KBM-7 (cell line): ENCODE data around the gene MAP3K1.

Experiments
- DNase-seq: peaks from one replicate; pipeline ENCODE4 v3.0.0-alpha.2; 2015
- in situ Hi-C: fragments of 300-500 bp; cut with MboI; formaldehyde crosslinking; loops from 2 replicates; pipeline ENCODE4 v1.14.3; 2020; ENCODE audit warnings: low sequenced_read_pairs, low pct_unique_long_range_greater_than_20kb, mixed read lengths

The MAP3K1 gene

GRCh38 chr5:56881571-56881970, 66.2 kb downstream of the MAP3K1 start:
- in situ Hi-C loops, result no loop called here
- no peak for DNase-seq

DNA sequence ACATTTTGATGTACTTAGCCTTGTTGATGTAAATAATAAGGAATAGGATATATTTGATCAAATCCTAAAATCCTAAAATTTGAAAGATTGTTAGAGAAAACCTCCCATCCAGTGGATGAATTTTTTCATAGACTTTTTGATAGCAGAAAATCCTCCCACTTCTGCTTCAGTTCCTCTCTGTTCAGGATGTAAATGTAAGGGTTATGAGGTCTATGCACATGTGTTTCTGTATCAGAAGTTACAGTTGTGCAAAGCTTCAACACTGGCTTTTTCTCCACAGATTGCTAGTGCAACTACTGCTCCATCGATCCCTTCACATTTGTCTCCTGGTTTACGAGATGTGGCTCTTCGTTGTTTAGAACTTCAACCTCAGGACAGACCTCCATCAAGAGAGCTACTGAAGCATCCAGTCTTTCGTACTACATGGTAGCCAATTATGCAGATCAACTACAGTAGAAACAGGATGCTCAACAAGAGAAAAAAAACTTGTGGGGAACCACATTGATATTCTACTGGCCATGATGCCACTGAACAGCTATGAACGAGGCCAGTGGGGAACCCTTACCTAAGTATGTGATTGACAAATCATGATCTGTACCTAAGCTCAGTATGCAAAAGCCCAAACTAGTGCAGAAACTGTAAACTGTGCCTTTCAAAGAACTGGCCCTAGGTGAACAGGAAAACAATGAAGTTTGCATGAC, 78.1 kb downstream of the MAP3K1 start:
- no peak for DNase-seq
- in situ Hi-C loops, result no loop called here

DNA sequence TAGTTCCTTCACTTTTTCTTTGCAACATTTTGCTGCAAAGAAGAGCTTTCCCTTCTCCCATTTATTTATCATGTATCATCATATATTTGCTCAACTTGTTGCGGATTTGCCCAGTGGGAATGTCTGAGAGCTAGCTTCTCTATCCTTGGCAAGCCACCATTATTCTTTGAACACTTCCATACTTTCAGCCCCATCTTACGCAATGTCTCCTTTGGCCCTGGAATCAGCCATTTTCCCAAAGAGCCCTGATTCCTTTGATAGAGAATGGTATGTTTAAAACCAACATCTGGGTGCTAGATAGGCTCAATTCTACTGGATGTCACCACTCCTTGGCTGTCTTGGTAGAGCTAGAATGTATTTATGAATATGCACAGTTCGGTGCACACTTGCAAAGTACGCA, 81.4 kb downstream of the MAP3K1 start:
- DNase-seq, result no peak
- in situ Hi-C loops, result no loop called here

- in situ Hi-C loops, result no loop called here
- no peak for DNase-seq
Measured at GRCh38 chr5:56898213-56898612, 82.9 kb downstream of the MAP3K1 start.

DNA sequence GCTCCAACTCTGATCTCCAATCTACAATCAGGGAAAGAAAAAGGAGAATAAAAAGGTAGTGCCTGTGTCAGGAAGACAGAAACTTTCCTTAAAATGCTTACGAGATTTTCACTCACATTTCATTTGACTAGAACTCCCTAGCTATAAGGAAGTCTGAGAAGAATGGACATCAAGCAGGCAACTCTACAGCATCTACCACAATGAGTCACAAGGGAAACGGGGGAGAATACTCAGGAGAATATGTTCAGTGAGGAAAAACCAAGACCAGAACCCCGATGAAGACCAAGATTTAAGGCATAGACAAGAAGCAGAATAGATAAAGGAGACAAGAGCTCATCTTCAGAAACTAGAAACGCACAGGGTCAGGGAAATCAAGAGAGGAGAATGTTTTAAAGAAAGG, 85.0 kb downstream of the MAP3K1 start:
- in situ Hi-C loops, result no loop called here
- no peak for DNase-seq

DNA sequence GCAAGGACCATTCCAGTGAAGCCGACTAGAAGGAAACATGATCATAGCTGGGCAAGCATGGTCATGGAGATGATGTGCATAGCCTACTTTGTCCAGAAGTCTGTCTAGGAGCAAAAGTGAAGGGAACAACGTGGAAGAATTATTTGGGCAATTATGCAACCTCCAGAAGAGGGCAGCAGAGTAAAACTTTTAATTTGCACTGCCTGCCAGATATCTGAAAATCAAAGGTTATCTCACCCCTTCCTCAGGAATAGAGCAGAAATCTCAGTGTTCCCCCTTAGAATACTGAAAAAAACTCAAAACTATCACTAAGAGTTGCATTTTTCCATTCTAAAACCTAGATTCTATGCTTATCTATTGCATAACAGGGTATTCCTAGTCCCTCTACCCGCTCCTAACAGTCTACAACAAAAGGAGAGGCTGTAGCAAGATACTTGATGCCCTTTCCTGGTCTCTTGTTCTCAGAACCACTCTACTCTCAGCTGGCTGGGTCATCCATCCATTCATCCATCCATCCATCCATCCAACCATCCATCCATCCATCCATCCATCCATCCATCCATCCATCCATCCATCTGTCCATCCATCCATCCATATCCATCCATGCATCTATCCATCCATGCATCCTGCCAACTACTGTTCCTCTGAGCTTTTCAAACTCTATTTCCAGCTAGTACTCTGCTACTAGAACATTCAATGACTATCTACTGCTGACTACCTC, 85.7 kb downstream of the MAP3K1 start:
- DNase-seq, result peak; percentile 85
- in situ Hi-C loops, result no loop called here

DNA sequence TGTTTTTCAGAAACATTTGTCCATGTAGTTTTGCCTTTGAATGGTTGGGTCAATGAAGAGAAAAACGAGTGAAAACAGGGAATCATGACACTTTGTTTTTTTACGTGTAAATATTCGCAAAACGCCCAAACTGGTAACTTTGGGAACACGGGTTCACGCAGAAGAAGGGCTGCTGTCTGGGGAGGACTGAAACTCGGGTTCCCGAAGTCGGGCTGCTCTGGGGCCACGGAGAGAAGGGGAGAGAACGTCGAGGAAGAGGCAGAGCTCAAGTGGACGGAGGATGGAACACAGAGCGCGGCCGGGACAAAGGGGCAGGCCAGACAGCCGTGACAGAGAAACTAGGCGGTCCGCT, 93.6 kb downstream of the MAP3K1 start:
- no peak for DNase-seq
- in situ Hi-C loops, result no loop called here

GRCh38 chr5:56909294-56910209, 94.2 kb downstream of the MAP3K1 start, which contains the start of gene SETD9:
TSS of gene SETD9 (plus strand) at chr5:56909596. CDS start at chr5:56909646, 50 bp downstream.
- peak; percentile 97 for DNase-seq
- in situ Hi-C loops, result no loop called here

- DNase-seq, result peak; percentile 85
- in situ Hi-C loops, result no loop called here
Measured at GRCh38 chr5:56910210-56910965, 95.0 kb downstream of the MAP3K1 start.

- in situ Hi-C loops, result no loop called here
Measured at GRCh38 chr5:56913766-56914165, 98.4 kb downstream of the MAP3K1 start.

GRCh38 chr5:56914678-56915077, 99.3 kb downstream of the MAP3K1 start:
- no peak for DNase-seq
- in situ Hi-C loops, result no loop called here

More at GRCh38 chr5:56913766-56914165, 98.4 kb downstream of the MAP3K1 start:
- DNase-seq, result no peak

DNA sequence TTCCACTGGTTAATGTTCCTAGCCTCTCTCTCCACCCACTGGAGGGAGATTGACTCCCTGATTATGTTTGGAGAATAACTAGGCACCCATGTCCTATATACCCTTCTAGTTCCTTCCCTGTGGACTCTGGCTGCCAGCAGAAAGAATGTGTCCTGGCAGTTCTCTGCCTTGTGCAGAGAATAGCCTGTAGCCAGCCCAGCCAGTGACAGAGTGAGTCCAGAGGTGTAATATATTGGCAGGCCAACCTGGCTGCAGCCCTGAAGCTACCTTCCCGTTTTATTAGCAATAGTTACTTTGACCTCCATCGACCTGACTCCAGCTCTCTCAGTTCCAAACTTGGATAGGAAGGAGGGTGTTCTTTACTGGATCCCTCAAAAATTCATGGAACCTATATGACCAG, 102.2 kb downstream of the MAP3K1 start:
- in situ Hi-C loops, result no loop called here
- no peak for DNase-seq

GRCh38 chr5:56918054-56918453, 102.7 kb downstream of the MAP3K1 start:
- no peak for DNase-seq
- in situ Hi-C loops, result no loop called here

- in situ Hi-C loops, result no loop called here
Measured at GRCh38 chr5:56919942-56920662, 104.8 kb downstream of the MAP3K1 start.

DNA sequence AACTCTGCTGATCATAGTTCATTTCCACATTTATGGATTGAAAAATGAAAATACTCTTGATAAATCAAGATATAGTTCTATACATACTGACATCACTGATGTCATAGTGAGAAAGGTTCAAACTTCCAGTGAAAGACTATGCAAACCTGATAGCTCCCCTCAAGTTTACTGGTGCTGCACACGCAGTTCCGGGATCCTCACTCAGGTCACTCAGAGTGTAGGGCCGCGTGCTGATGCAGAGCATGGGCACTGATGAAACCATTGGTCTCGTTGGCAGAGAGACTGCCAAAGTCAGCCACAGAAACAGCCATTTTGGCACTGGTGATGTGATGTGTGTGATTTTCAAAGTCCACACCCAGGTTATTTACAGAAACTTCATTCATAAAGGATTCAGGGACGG, 107.6 kb downstream of the MAP3K1 start:
- in situ Hi-C loops, result no loop called here

More at GRCh38 chr5:56919942-56920662, 104.8 kb downstream of the MAP3K1 start:
- DNase-seq, result no peak

DNA sequence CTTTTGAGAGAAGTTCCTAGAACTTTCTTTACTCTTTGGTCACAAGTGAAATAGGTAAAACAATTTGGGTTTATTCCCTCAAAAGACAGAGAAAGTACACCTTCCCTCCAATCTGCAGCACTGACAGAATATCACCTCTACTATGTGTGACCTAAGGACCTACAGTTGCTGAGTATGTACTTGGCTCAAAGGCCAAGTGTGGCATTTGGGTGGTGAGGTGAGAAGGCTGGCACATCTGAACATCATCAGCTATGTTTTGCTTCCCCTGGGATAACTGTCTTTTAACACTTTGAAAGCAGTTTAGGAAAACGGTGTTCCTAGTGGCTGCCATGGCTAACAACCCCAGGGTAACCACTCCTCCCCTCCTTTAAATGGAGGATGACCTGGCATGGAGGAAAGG, 119.0 kb downstream of the MAP3K1 start:
- in situ Hi-C loops, result no loop called here
- no peak for DNase-seq

More for the DNA sequence above, 107.6 kb downstream of the MAP3K1 start:
- no peak for DNase-seq

DNA sequence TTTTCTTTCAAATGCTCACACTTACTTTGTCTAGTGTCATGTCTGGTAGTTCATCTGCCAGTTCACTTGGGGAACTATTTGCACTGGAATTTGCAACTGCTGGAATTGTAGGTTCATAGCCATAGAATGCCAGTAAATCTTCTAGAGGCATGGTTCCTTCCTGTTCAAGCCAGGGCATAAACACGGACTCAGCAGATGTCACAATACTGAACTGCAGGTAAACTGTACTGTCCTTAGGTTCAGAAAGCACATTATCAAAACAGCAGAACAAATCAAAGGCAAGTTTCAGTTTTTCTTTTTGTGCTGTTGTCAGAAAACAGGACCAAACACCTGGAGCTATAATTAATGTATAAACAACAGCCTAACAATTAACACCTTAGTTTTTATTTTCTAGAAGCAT, 123.5 kb downstream of the MAP3K1 start:
- DNase-seq, result no peak

DNA sequence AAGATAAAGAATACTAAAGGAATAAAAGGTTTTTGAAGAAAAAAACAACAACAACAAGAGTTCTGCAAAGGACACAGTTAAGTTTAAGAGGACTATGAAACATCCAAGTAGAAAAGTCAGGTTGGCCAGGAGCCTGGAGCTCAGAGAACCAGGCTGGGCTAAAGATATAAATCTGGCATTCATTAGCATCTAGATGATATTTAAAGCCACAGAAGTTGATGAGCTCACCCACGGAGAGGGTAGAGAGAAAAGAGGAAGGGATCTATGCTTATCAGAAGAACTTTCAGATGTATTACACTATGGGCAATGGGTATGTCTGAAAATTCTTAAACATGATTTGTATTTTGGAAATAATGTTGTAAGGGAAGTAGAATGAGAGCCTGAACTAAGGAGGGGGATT, 126.6 kb downstream of the MAP3K1 start:
- DNase-seq, result peak; percentile 27
- in situ Hi-C loops, result no loop called here

More for the DNA sequence above, 123.5 kb downstream of the MAP3K1 start:
- in situ Hi-C loops, result no loop called here
